ENCODE results near the gene CDK6. TPM values are rescaled to one million over a fixed set of nuclear protein-coding genes. Genes with fewer than 3 reads are reported as not detected.

Gene CDK6
- total and polyA plus RNA-seq, 2 of the 8 experiments (the other 6 are each of a cell fraction or from before 2014, with no cell fraction given), result 5.9 to 18.9 TPM

GRCh38 chr7:92840316-92840715 is 3.9 kb upstream of the CDK6 start:
- Histone ChIP-seq H3K4me1 (replicated peaks in 1 of 4; ENCODE audit: control insufficient read depth in 3 of 4, insufficient read depth in 4 of 4, low read length in 3 of 4) (peaks cover 0 to 3% (median 0%) of the 10 kb centered on the region in 4 experiments; a peak in 1 of 7 replicates), H3K36me3 (ENCODE audit: control insufficient read depth in 2 of 4, insufficient read depth in 4 of 4, low read length in 3 of 4) (no peaks in the 10 kb centered on the region), H3K14ac (ENCODE audit: insufficient read length) (no peak overlapping the region), H4K5ac (ENCODE audit: insufficient read length, low read depth, low read length) (no peak overlapping the region), H2AFZ (ENCODE audit: low read length) (no peak overlapping the region), H3K56ac (replicated peaks; ENCODE audit: insufficient read length, low read depth, low read length) (no peak overlapping the region), H3K4me3 (ENCODE audit: extremely low read depth in 1 of 4, insufficient read depth in 2 of 4, low read depth in 3 of 4, low read length in 4 of 4) (no peak overlapping the region), H4K91ac (replicated peaks; ENCODE audit: insufficient read length, low read length) (no peak overlapping the region), H3K79me2 (ENCODE audit: control insufficient read depth in 1 of 2, insufficient read depth in 2 of 2, low read length in 2 of 2) (no peaks in the 10 kb centered on the region), H2BK5ac (ENCODE audit: low read depth, low read length) (no peak overlapping the region), H3K23me2 (ENCODE audit: low read depth, low read length) (peaks cover 8% of the 10 kb centered on the region), H2BK15ac (ENCODE audit: low read length) (no peak overlapping the region), H3K9ac (replicated peaks in 1 of 4; ENCODE audit: extremely low read depth in 1 of 4, low read depth in 3 of 4, low read length in 3 of 4) (no peak overlapping the region), H3K27me3 (replicated peaks in 1 of 4; ENCODE audit: control insufficient read depth in 3 of 4, extremely low read depth in 1 of 4, insufficient read depth in 3 of 4, low read length in 3 of 4) (peaks cover 0 to 16% (median 7%) of the 10 kb centered on the region in 4 experiments; a peak in 5 of 7 replicates), H2AK5ac (ENCODE audit: low read depth, low read length) (no peak overlapping the region), H2BK12ac (ENCODE audit: low read depth, low read length) (no peak overlapping the region), H3K4me2 (ENCODE audit: insufficient read depth in 1 of 2, low read depth in 2 of 2, low read length in 2 of 2) (no peak overlapping the region), H3K23ac (ENCODE audit: insufficient read length) (no peak overlapping the region), H4K20me1 (replicated peaks in 1 of 2; ENCODE audit: control insufficient read depth in 1 of 2, insufficient read depth in 2 of 2, low read length in 2 of 2) (peaks cover 0 to 3% of the 10 kb centered on the region in 2 experiments), H4K8ac (ENCODE audit: extremely low read depth, insufficient read depth, low read length) (no peak overlapping the region), H2BK20ac (ENCODE audit: low read length) (no peak overlapping the region), H3K9me3 (ENCODE audit: insufficient read depth in 2 of 2, low read depth in 1 of 2, low read length in 1 of 2) (no peaks in the 10 kb centered on the region), H2BK120ac (replicated peaks; ENCODE audit: low read depth, low read length) (no peak overlapping the region), H3K79me1 (ENCODE audit: low read depth, low read length) (no peaks in the 10 kb centered on the region), H3K27ac (ENCODE audit: low read depth, low read length) (no peak overlapping the region), H3K18ac (ENCODE audit: extremely low read depth, low read length) (no peak overlapping the region), H3K4ac (replicated peaks; ENCODE audit: insufficient read length, low read depth, low read length) (no peak overlapping the region)
- CTCF ChIA-PET (ENCODE audit: partially characterized antibody), result interaction anchor here (1.3 kb wide), 1 partner anchor 24 kb away, joined by 4 read pairs; no protein-coding TSS in a partner anchor
- DNase-seq (ENCODE audit: low read depth in 1 of 2, low spot score in 2 of 2), result no peak
- TF ChIP-seq CREB1 (IDR thresholded peaks at IDR 0.05) (no peak), MAX (IDR thresholded peaks at IDR 0.05) (peak; percentile 31; the same call in 1 of the 2 replicates)
- POLR2A ChIA-PET (ENCODE audit: partially characterized antibody), result interaction anchor here (1.0 kb wide), 1 partner anchor 78 kb away, joined by 3 read pairs; no protein-coding TSS in a partner anchor
- WGBS, 2 experiments (ENCODE audit: extremely low coverage in 1 of 2, insufficient coverage in 1 of 2, insufficient read length in 1 of 2, insufficient replicate concordance in 2 of 2, low coverage in 1 of 2, low lambda C conversion rate in 2 of 2, missing lambda C conversion rate in 1 of 2), result 57% methylated on average over 5 of the region's 5 CpGs; no CpG with 5 or more reads in 1 of the 2 experiments
- no peak for FAIRE-seq

Measured in H1 (cell line).